T-helper 9 cell (primary cell): ENCODE measurements around the gene RPL12.

Source experiments
- DNase-seq: peaks from one replicate; pipeline ENCODE4 v3.0.0-alpha.2; 2020

The RPL12 gene

GRCh38 chr9:127403507-127404192 lies 47.6 kb downstream of the RPL12 start:
- DNase-seq = no peak

- no peak for DNase-seq
These were observed 48.7 kb downstream of the RPL12 start for GRCh38 chr9:127402401-127403090.

GRCh38 chr9:127399736-127400269 lies 51.4 kb downstream of the RPL12 start:
- DNase-seq = no peak

- no peak for DNase-seq
These were observed 52.3 kb downstream of the RPL12 start for GRCh38 chr9:127398715-127399400.

- DNase-seq = no peak
These were observed 52.9 kb downstream of the RPL12 start for GRCh38 chr9:127398275-127398647.
